ENCODE measurements around the gene ADTRP. TPM values are rescaled to one million over a fixed set of nuclear protein-coding genes. Genes with fewer than 3 reads are reported as not detected.
"Not testable (repeated sequence)": the region's sequence is repeated elsewhere in the genome, so short reads cannot be mapped to it uniquely, and the experiment has no call there.

ADTRP gene
- total RNA-seq, 2 donors from 2014 or later: 0.74 to 1.0 TPM

- no peak overlapping the region for H3K4me3 ChIP-seq
- no peaks in the 10 kb centered on the region for H3K9me3 ChIP-seq
- no peak for DNase-seq (ENCODE audit: low spot score)
- H3K27me3 ChIP-seq (replicated peaks; ENCODE audit: insufficient read depth): no peaks in the 10 kb centered on the region
- H3K27ac ChIP-seq: no peak overlapping the region
- no peaks in the 10 kb centered on the region for H3K4me1 ChIP-seq (replicated peaks)
- H3K36me3 ChIP-seq: no peaks in the 10 kb centered on the region
- WGBS: 85% methylated on average over 4 of the region's 4 CpGs
- intact Hi-C loops (cut with DNase I): no loop called here
- no peak for TF ChIP-seq POLR2AphosphoS5 (IDR thresholded peaks at IDR 0.05)
- TF ChIP-seq CTCF (IDR thresholded peaks at IDR 0.05): no peak
- no peak for TF ChIP-seq POLR2A (IDR thresholded peaks at IDR 0.05)
These were observed 93.6 kb downstream of the ADTRP start for GRCh38 chr6:11684901-11685480.

- Histone ChIP-seq H3K36me3 (no peaks in the 10 kb centered on the region), H3K4me1 (replicated peaks) (no peaks in the 10 kb centered on the region), H3K27ac (no peak overlapping the region), H3K27me3 (replicated peaks; ENCODE audit: insufficient read depth) (no peaks in the 10 kb centered on the region), H3K4me3 (no peak overlapping the region), H3K9me3 (no peaks in the 10 kb centered on the region)
- TF ChIP-seq POLR2AphosphoS5 (IDR thresholded peaks at IDR 0.05): no peak
- no peak for TF ChIP-seq POLR2A (IDR thresholded peaks at IDR 0.05)
- TF ChIP-seq CTCF (IDR thresholded peaks at IDR 0.05): no peak
- 76% methylated on average over 2 of the region's 2 CpGs for WGBS
- no peak for DNase-seq (ENCODE audit: low spot score)
- intact Hi-C loops (cut with DNase I): no loop called here
These were observed 94.7 kb downstream of the ADTRP start for GRCh38 chr6:11683871-11684270.

GRCh38 chr6:11682561-11682975 lies 96.0 kb downstream of the ADTRP start:
- no peak overlapping the region for H3K4me3 ChIP-seq
- H3K4me1 ChIP-seq (replicated peaks): no peaks in the 10 kb centered on the region
- H3K27ac ChIP-seq: no peak overlapping the region
- no peaks in the 10 kb centered on the region for H3K36me3 ChIP-seq
- TF ChIP-seq POLR2AphosphoS5 (IDR thresholded peaks at IDR 0.05): no peak
- no peak for TF ChIP-seq POLR2A (IDR thresholded peaks at IDR 0.05)
- DNase-seq (ENCODE audit: low spot score): no peak
- H3K9me3 ChIP-seq: no peaks in the 10 kb centered on the region
- intact Hi-C loops (cut with DNase I): no loop called here
- WGBS: 68% methylated on average over 3 of the region's 3 CpGs
- H3K27me3 ChIP-seq (replicated peaks; ENCODE audit: insufficient read depth): no peaks in the 10 kb centered on the region

GRCh38 chr6:11681770-11682169 lies 96.8 kb downstream of the ADTRP start:
- Histone ChIP-seq H3K27me3 (replicated peaks; ENCODE audit: insufficient read depth) (no peaks in the 10 kb centered on the region), H3K4me1 (replicated peaks) (no peaks in the 10 kb centered on the region), H3K36me3 (no peaks in the 10 kb centered on the region), H3K27ac (no peak overlapping the region), H3K9me3 (no peaks in the 10 kb centered on the region), H3K4me3 (no peak overlapping the region)
- no peak for DNase-seq (ENCODE audit: low spot score)
- TF ChIP-seq POLR2AphosphoS5 (IDR thresholded peaks at IDR 0.05) (no peak), POLR2A (IDR thresholded peaks at IDR 0.05) (no peak), CTCF (IDR thresholded peaks at IDR 0.05) (no peak)
- intact Hi-C loops (cut with DNase I): no loop called here
- 63% methylated on average over 2 of the region's 2 CpGs for whole genome bisulfite sequencing

GRCh38 chr6:11681357-11681756 lies 97.2 kb downstream of the ADTRP start:
- intact Hi-C loops (cut with DNase I): no loop called here
- 38% methylated on average over 1 of the region's 1 CpG for WGBS
- Histone ChIP-seq H3K27ac (no peak overlapping the region), H3K36me3 (no peaks in the 10 kb centered on the region), H3K4me3 (no peak overlapping the region), H3K9me3 (no peaks in the 10 kb centered on the region), H3K4me1 (replicated peaks) (no peaks in the 10 kb centered on the region), H3K27me3 (replicated peaks; ENCODE audit: insufficient read depth) (no peaks in the 10 kb centered on the region)
- DNase-seq (ENCODE audit: low spot score): no peak
- TF ChIP-seq POLR2A (IDR thresholded peaks at IDR 0.05) (no peak), CTCF (IDR thresholded peaks at IDR 0.05) (no peak), POLR2AphosphoS5 (IDR thresholded peaks at IDR 0.05) (no peak)

GRCh38 chr6:11680479-11680878 lies 98.1 kb downstream of the ADTRP start:
- 91% methylated on average over 7 of the region's 7 CpGs for WGBS
- H3K36me3 ChIP-seq: not testable (repeated sequence)

More at GRCh38 chr6:11680479-11680878, 98.1 kb downstream of the ADTRP start:
- H3K4me1 ChIP-seq (replicated peaks); H3K9me3 ChIP-seq; H3K27me3 ChIP-seq (replicated peaks; ENCODE audit: insufficient read depth); intact Hi-C loops (cut with DNase I); DNase-seq (ENCODE audit: low spot score); H3K4me3 ChIP-seq; H3K27ac ChIP-seq: not testable (repeated sequence)
